Activated CD4-positive, alpha-beta T cell treated with anti-CD3 and anti-CD28 coated beads, Interleukin-2, amount 50 U/mL, for 16 hours (primary cell): ENCODE data around the gene PPP1R13B.
"Not testable (repeated sequence)": the region's sequence is repeated elsewhere in the genome, so short reads cannot be mapped to it uniquely, and the experiment has no call there.

Experiments used
- DNase-seq: peaks from one replicate; pipeline ENCODE4 v3.0.0-alpha.2; 2020

The PPP1R13B gene

GRCh38 chr14:103858063-103858781 lies 10.8 kb upstream of the PPP1R13B start:
- DNase-seq, result no peak

DNA sequence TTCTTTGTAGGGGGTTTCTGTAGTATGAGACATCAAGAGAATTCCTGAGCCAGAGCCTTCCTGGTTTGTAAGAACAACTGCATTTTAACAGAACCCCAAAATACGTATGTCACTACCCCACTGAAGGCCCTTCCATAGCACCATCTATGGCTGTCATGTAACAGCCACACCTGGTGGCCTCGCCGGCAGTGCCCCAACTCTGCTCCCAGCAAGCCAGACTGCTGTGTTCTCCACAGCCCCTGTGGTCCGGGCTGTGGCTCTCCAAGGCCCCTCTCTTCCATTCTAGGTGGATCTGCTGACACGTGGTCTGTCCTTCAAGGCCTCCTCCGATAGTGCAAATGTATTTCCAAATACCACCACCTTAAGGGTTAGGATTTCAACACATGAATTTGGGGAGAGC lies 9.9 kb upstream of the PPP1R13B start:
- DNase-seq, result no peak

- DNase-seq, result no peak
Measured at GRCh38 chr14:103856607-103857006, 9.2 kb upstream of the PPP1R13B start.

DNA sequence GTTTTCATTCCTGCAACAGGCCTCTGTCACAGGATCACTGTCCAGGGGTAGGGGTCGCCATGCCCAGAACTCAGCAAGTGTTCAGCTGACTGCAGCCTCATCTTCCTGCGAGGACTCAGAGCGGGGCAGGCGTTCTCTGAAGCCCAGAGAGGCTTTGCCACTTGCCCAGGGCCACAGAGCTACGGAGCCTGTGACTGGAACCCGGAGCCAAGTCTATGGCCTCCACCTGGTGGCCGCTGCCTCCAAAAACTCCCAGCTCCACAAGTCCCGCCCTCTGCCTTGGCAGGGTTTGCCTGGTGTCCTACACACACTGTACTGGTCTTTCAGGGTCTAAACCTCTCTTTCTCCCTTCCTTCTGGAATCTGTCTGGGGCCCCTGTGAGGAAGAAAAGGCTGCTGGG lies 8.7 kb upstream of the PPP1R13B start:
- no peak for DNase-seq

- DNase-seq, result no peak
Measured at GRCh38 chr14:103855734-103856095, 8.3 kb upstream of the PPP1R13B start.

DNA sequence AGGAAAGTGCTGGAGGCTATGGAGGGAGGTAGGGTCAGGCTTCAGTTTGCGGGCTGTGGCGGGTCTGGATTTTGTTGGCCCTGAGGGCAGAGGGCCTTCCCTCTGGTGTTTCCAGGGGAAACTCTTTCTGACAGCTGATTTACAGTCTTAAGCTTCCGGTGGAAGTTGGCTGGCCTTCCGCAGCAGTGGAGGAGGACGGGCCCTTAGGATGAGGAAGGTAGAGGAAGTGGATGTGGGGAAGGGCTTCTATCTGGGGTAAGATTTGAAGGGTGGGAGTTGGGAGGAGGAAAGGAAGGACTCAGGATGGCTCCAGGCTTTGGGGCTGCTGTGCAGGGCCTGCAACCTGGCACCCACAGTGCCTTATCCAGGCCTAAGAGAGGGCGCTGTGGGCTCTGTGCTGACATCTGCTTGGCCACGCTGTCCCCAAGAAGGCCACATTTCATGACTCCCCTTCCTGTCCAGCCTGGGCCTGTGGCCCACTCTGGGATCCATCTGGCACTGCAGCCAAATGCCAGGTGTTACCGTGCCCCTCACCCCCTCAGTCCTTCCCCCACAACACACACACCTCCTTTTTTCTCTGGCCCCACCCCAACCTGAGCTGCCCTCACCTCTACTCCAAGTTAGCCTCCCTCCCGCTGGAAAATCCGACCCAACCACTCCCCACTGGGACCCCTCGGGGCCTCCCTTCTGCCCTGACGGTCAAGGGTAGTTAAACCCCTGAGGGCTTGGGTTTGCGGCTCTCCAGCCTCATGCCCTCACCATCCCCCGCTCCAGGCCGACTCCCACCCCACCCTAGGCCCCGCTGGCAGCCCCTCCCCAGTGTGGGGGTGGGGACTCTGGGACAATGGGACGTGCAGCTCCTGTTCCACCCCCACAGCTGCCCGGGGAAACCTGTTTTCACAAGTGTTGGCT lies 7.7 kb upstream of the PPP1R13B start:
- DNase-seq, result no peak

- DNase-seq, result no peak
Measured at GRCh38 chr14:103854017-103854808, 6.8 kb upstream of the PPP1R13B start.

DNA sequence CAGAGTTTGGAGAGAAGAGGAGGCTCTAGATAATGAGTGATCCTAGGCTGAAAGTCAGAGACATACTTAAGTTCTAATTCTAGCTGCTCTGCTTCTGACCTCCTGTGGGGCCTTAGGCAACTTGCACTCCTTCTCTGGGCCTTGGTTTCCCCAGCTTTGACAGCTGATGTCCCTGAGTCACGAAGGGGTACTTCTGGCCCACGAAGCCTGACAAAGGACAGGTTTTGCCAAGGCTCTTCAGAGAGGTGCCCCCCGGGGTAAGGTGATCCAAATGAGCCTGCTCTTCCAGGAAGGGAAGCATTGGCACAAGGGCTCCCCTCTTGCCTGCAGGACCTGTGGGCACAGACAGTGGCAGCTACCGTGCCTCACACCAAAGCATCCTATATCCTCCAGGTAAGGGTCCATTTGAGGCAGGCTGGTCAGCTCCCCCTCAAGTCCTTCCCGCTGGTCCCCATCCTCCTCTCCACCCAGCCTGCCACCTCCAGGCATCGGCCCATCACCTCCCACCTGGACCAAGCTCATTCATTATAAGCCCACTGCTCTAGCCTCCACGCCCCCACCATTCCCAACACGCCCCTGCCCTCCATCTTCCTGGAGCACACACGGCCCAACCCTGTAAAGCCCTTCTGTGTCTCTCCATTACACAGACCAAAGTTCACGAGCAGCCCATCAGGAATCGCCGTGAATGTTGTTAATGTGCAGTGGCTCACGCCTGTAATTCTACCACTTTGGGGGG lies 1.9 kb upstream of the PPP1R13B start:
- no peak for DNase-seq

DNA sequence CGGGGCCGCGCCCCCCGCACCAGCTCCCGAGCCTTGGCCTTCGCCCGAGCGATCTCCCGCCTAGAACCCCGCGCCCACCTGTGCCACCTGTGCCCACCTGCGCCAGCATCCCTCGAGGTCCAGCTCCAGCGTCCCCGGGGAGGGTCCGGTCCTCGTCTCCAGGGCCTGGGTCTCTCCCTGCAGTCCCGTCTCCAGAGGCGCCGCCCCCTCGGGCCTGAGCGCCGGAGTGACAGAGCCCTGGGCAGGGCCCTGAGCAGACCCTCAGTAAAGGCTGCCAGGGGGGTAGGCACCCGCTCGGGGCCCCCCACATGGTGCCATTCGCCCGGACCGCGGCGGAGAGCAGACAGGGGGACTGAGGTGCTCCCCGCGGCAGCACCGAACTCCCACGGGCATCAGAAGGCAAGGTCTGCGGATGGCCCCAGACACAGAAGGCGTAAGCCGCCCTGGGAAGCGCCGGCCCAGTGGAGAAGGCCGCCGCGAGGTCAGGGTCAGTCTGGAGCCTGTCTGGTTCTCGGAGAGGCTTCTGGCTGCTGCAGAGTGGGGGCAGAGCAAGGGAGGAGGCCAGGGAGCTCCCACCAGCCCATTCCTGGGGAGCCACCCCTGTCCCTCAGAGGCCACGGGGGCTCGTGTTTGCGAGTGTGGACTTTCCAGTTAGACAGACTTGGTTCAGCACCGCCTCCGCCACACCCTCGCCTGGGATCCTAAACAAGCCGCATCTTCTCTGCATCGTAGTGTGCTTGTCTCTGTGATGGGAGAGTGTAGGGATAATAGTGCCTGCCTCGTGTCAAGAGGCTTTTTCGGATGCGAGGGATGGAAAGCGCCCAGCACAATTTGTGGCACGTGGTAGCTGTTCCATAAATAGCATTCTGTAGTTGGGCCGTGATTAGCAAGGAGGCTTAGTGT lies 1.1 kb upstream of the PPP1R13B start:
- DNase-seq, result no peak

DNA sequence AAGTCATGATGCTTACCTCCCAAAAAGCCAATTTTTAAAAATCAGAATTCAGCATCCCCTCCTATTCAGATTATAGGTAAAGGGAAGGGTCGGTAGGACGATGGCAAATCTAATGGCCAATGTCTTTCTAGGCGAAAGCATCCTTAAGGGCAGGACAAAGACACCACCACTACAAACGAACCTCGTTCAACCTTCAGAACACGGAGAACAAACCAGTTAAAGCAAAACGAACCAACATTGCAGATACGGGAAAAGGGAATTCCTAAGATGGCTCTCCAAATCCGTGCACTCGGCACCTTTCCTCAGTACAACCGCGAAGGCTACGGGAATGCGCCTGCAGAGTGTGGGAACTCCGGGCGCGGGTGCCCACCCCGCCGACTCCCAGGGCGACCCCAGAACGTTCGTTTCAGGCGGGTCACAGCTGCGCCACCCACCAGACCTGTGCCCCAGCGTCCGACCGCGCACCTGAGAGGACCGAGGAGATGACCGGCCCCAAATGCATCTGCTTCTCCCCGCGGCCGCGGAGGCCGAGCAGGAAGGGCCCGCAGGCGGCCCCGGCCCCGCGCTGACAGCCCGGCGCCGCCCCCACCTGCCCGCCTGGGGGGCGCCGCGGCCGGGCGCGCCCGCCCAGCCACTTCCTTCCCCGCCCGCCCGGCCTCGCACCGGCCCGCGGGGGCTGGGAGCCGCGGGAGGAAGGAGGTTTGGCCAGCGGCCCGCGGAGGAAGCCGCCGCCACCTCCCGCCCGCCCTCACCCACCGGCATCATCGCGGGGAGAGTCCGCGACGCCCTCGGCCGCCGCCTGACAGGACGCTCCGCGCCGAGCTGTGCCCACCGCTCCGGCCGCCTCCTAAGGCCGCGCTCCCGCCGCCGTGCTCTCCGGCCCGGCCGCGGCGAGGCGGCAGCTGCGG lies 578 bp downstream of the PPP1R13B start:
- DNase-seq, result no peak

DNA sequence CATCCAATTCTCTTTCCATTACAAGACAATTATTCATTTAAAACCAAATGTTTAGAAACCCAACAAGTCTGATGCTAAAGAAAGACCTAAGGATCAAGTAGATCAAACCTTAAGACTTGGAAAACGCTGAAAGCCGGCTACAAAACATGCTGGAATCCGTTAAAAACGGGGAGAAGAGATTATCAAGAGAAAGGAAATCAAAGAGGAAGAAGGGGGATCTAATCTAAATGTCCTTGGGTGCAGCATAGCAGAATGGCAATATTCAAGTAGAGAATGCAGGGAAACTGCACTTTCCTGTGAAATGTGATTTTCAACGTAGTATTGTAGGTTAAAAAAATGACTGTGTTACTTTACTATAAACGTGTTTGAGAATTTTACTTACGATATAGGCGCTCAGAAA lies 1.3 kb downstream of the PPP1R13B start:
- DNase-seq, result no peak

GRCh38 chr14:103845327-103845726 lies 2.0 kb downstream of the PPP1R13B start:
- DNase-seq, result no peak

GRCh38 chr14:103841265-103841664 lies 6.1 kb downstream of the PPP1R13B start:
- DNase-seq, result not testable (repeated sequence)

DNA sequence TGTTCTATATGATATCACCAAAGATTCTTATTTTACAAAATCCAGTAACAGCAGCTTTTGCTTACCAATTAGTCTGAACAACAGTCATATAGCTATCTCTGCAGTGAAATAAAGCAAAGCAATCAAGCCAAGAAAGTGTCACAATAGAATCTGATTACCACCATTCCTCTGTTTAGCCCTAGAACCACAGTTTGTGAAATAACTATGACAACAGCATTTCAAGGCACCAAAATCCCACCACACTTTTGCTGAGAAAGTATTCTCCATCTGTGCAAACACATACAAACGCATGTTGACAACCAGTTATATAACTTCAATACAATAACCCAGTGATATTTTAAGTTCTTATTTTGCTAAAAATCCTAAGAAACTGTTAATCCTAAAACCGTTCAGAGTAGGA lies 7.4 kb downstream of the PPP1R13B start:
- DNase-seq, result no peak

GRCh38 chr14:103839579-103839978 lies 7.8 kb downstream of the PPP1R13B start:
- DNase-seq, result no peak

DNA sequence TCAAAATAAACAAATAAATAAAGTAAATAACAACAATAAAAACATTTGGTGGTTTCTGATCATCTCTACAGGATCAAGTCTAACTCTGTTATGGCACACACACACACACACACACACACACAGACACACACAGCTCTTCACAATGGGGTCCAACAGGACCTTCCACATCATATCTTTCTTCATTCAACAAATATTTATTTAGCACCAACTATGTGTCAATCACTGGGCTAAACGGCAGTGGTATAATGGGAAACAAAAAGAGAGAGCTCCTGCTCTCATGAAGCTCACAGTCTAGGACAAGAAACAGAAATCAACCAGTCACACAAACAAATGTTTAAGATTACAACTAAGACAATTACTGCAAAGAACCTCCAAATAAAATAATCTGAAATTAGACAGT lies 9.3 kb downstream of the PPP1R13B start:
- no peak for DNase-seq

DNA sequence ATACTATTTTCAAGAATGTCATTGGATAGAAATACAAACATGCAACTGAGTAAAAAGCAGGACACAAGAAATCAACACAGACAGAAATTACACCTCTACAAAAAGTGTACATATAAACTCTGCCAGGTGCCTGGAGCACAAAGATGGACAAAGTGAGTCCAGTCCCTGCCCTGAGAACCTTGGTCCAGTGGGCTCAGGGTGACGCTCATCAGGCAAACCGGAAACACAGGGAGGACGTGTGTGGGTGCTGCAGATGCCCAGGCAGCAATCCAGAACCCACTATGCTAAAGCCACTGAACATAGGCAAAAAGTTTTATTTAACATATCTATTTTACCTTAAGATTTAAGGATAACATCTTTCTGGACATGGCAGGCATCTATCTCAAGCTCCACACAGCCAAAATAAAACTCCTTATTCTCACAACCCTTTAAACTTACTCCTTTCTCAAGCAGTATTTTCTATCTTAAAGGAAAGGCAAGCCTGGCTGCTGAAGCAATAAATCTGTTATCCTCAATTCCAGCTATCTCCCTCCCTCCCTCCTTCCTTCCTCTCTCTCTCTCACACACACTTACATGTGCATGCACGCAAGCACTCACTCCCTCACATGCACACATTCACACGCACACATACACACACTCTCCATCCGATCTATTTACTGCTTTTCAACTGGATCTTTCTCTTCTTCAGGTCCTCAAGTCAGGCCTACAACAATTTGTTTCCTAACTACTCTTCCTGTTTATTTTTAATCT lies 10.2 kb downstream of the PPP1R13B start:
- DNase-seq, result no peak

DNA sequence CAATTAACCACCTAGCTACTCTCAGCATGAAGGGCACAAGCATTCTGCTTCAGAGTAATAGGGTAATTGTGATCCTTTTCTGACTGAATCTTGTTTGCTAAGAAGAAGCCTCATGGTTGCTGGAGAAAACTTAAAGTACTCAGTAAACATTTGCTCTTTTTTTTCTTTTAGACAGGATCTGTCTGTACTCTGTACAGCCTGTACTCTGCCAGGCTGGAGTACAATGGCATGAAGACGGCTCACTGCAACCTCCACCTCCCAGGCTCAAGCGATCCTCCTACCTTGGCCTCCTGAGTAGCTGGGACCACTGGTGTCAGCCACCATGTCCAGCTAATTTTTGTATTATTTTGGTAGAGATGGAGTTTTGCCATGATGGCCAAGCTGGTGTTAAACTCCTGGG lies 12.4 kb downstream of the PPP1R13B start:
- DNase-seq, result no peak

DNA sequence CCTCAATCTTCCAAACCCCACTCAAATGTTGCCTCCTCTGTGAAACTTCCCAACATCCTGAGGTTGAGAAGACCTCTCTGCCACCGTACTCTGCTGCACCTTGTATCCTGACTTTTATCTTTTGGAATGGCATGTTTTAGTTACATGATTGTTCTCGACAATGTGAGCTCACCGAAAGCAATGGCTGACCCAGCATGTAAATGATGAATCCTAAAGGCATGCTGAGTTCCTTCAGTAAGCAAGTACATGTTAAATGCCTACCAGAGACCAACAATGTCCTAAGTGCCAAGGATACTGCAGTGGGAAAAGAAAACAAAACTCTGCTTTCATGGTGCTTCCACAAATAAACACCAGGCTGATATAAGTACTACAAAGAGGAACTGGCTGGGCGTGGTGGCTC lies 13.7 kb downstream of the PPP1R13B start:
- DNase-seq, result no peak

GRCh38 chr14:103832046-103832445 lies 15.3 kb downstream of the PPP1R13B start:
- DNase-seq, result no peak
